ENCODE data around the gene DLGAP4.

Gene DLGAP4

GRCh38 chr20:36335206-36335870, 29.2 kb downstream of the DLGAP4 start:
- Histone ChIP-seq H3K27me3 (ENCODE audit: insufficient read depth, low read length) (peaks cover 14% of the 10 kb centered on the region), H3K36me3 (ENCODE audit: insufficient read depth, low read length) (no peaks in the 10 kb centered on the region), H2AFZ (ENCODE audit: low read depth, low read length) (no peak overlapping the region), H3K4me3 (ENCODE audit: low read length) (no peak overlapping the region), H3K4me1 (ENCODE audit: insufficient read depth, low read length) (peaks cover 27% of the 10 kb centered on the region), H3K9me3 (ENCODE audit: low read length) (no peaks in the 10 kb centered on the region)

GRCh38 chr20:36336204-36336603, 30.1 kb downstream of the DLGAP4 start:
- Histone ChIP-seq H3K9me3 (ENCODE audit: low read length) (no peaks in the 10 kb centered on the region), H3K36me3 (ENCODE audit: insufficient read depth, low read length) (no peaks in the 10 kb centered on the region), H3K4me3 (ENCODE audit: low read length) (no peak overlapping the region), H2AFZ (ENCODE audit: low read depth, low read length) (no peak overlapping the region), H3K4me1 (ENCODE audit: insufficient read depth, low read length) (peaks cover 31% of the 10 kb centered on the region), H3K27me3 (ENCODE audit: insufficient read depth, low read length) (peaks cover 18% of the 10 kb centered on the region)

GRCh38 chr20:36336954-36337704, 31.0 kb downstream of the DLGAP4 start:
- no peaks in the 10 kb centered on the region for H3K9me3 ChIP-seq (ENCODE audit: low read length)
- peaks cover 18% of the 10 kb centered on the region for H3K27me3 ChIP-seq (ENCODE audit: insufficient read depth, low read length)
- no peak overlapping the region for H2AFZ ChIP-seq (ENCODE audit: low read depth, low read length)
- no peak overlapping the region for H3K4me3 ChIP-seq (ENCODE audit: low read length)
- H3K4me1 ChIP-seq (ENCODE audit: insufficient read depth, low read length) = peaks cover 28% of the 10 kb centered on the region
- H3K36me3 ChIP-seq (ENCODE audit: insufficient read depth, low read length) = no peaks in the 10 kb centered on the region

- peaks cover 23% of the 10 kb centered on the region for H3K4me1 ChIP-seq (ENCODE audit: insufficient read depth, low read length)
- H2AFZ ChIP-seq (ENCODE audit: low read depth, low read length) = no peak overlapping the region
- H3K27me3 ChIP-seq (ENCODE audit: insufficient read depth, low read length) = peaks cover 18% of the 10 kb centered on the region
- H3K36me3 ChIP-seq (ENCODE audit: insufficient read depth, low read length) = no peaks in the 10 kb centered on the region
- no peaks in the 10 kb centered on the region for H3K9me3 ChIP-seq (ENCODE audit: low read length)
- no peak overlapping the region for H3K4me3 ChIP-seq (ENCODE audit: low read length)
Measured at GRCh38 chr20:36337886-36338285, 31.7 kb downstream of the DLGAP4 start.

- H3K27me3 ChIP-seq (ENCODE audit: insufficient read depth, low read length) = peaks cover 18% of the 10 kb centered on the region
- no peak overlapping the region for H3K4me3 ChIP-seq (ENCODE audit: low read length)
- H3K9me3 ChIP-seq (ENCODE audit: low read length) = no peaks in the 10 kb centered on the region
- no peaks in the 10 kb centered on the region for H3K36me3 ChIP-seq (ENCODE audit: insufficient read depth, low read length)
- peaks cover 7% of the 10 kb centered on the region for H3K4me1 ChIP-seq (ENCODE audit: insufficient read depth, low read length)
- H2AFZ ChIP-seq (ENCODE audit: low read depth, low read length) = no peak overlapping the region
Measured at GRCh38 chr20:36339646-36340592, 33.8 kb downstream of the DLGAP4 start.

GRCh38 chr20:36340593-36340990, 34.5 kb downstream of the DLGAP4 start:
- Histone ChIP-seq H2AFZ (ENCODE audit: low read depth, low read length) (no peak overlapping the region), H3K9me3 (ENCODE audit: low read length) (no peaks in the 10 kb centered on the region), H3K27me3 (ENCODE audit: insufficient read depth, low read length) (peaks cover 18% of the 10 kb centered on the region), H3K4me1 (ENCODE audit: insufficient read depth, low read length) (peaks cover 7% of the 10 kb centered on the region), H3K4me3 (ENCODE audit: low read length) (no peak overlapping the region), H3K36me3 (ENCODE audit: insufficient read depth, low read length) (no peaks in the 10 kb centered on the region)

- Histone ChIP-seq H2AFZ (ENCODE audit: low read depth, low read length) (no peak overlapping the region), H3K4me3 (ENCODE audit: low read length) (no peak overlapping the region), H3K9me3 (ENCODE audit: low read length) (no peaks in the 10 kb centered on the region), H3K4me1 (ENCODE audit: insufficient read depth, low read length) (peaks cover 7% of the 10 kb centered on the region), H3K36me3 (ENCODE audit: insufficient read depth, low read length) (no peaks in the 10 kb centered on the region), H3K27me3 (ENCODE audit: insufficient read depth, low read length) (peaks cover 11% of the 10 kb centered on the region)
Measured at GRCh38 chr20:36341331-36342020, 35.3 kb downstream of the DLGAP4 start.

- Histone ChIP-seq H3K36me3 (ENCODE audit: insufficient read depth, low read length) (no peaks in the 10 kb centered on the region), H3K9me3 (ENCODE audit: low read length) (no peaks in the 10 kb centered on the region), H2AFZ (ENCODE audit: low read depth, low read length) (no peak overlapping the region), H3K4me1 (ENCODE audit: insufficient read depth, low read length) (peaks cover 4% of the 10 kb centered on the region), H3K4me3 (ENCODE audit: low read length) (no peak overlapping the region), H3K27me3 (ENCODE audit: insufficient read depth, low read length) (peaks cover 11% of the 10 kb centered on the region)
Measured at GRCh38 chr20:36342331-36343120, 36.4 kb downstream of the DLGAP4 start.

- Histone ChIP-seq H3K4me1 (ENCODE audit: insufficient read depth, low read length) (peaks cover 4% of the 10 kb centered on the region), H3K4me3 (ENCODE audit: low read length) (no peak overlapping the region), H3K27me3 (ENCODE audit: insufficient read depth, low read length) (peaks cover 9% of the 10 kb centered on the region)
Measured at GRCh38 chr20:36343641-36344040, 37.5 kb downstream of the DLGAP4 start.

GRCh38 chr20:36344517-36345132, 38.5 kb downstream of the DLGAP4 start:
- Histone ChIP-seq H2AFZ (ENCODE audit: low read depth, low read length) (no peak overlapping the region), H3K4me3 (ENCODE audit: low read length) (no peak overlapping the region), H3K9me3 (ENCODE audit: low read length) (no peaks in the 10 kb centered on the region)

More at GRCh38 chr20:36343641-36344040, 37.5 kb downstream of the DLGAP4 start:
- H3K36me3 ChIP-seq (ENCODE audit: insufficient read depth, low read length) = no peaks in the 10 kb centered on the region
- no peaks in the 10 kb centered on the region for H3K9me3 ChIP-seq (ENCODE audit: low read length)
- no peak overlapping the region for H2AFZ ChIP-seq (ENCODE audit: low read depth, low read length)

GRCh38 chr20:36346256-36346655, 40.1 kb downstream of the DLGAP4 start:
- Histone ChIP-seq H3K4me1 (ENCODE audit: insufficient read depth, low read length) (no peaks in the 10 kb centered on the region), H3K36me3 (ENCODE audit: insufficient read depth, low read length) (no peaks in the 10 kb centered on the region), H3K4me3 (ENCODE audit: low read length) (no peak overlapping the region), H2AFZ (ENCODE audit: low read depth, low read length) (no peak overlapping the region), H3K27me3 (ENCODE audit: insufficient read depth, low read length) (peaks cover 3% of the 10 kb centered on the region), H3K9me3 (ENCODE audit: low read length) (no peaks in the 10 kb centered on the region)

More at GRCh38 chr20:36344517-36345132, 38.5 kb downstream of the DLGAP4 start:
- Histone ChIP-seq H3K27me3 (ENCODE audit: insufficient read depth, low read length) (peaks cover 8% of the 10 kb centered on the region), H3K36me3 (ENCODE audit: insufficient read depth, low read length) (no peaks in the 10 kb centered on the region), H3K4me1 (ENCODE audit: insufficient read depth, low read length) (peaks cover 4% of the 10 kb centered on the region)
